ENCODE results near the gene HOXA3. TPM values are rescaled to one million over a fixed set of nuclear protein-coding genes. Genes with fewer than 3 reads are reported as not detected.

Gene HOXA3
- total and polyA plus RNA-seq, 10 donors, result 0.51 to 6.1 (median 1.7) TPM

GRCh38 chr7:27181795-27182275, 29.5 kb upstream of the HOXA3 start:
- H3K27me3 ChIP-seq (replicated peaks in 1 of 7), result peaks cover 32 to 100% (median 99%) of the 10 kb centered on the region in 7 donors
- TF ChIP-seq POLR2A (IDR thresholded peaks at IDR 0.05), result no peak
- no peak for TF ChIP-seq POLR2AphosphoS5 (IDR thresholded peaks at IDR 0.05)
- no peak for TF ChIP-seq CTCF (IDR thresholded peaks at IDR 0.05 in 8 of 11, conservative IDR thresholded peaks at IDR 0.05 in 3 of 11)
- no peaks in the 10 kb centered on the region for H3K36me3 ChIP-seq
- intact Hi-C loops (cut with DNase I; ENCODE audit: low total_unique reads), result loop anchor here (10.0 kb wide), 1 partner anchor 1327 kb away; no protein-coding TSS in a partner anchor
- peaks cover 19 to 54% (median 44%) of the 10 kb centered on the region in 6 donors for H3K4me1 ChIP-seq
- DNase-seq, result peak; percentile 33
- H3K9me3 ChIP-seq, result no peaks in the 10 kb centered on the region
- H3K27ac ChIP-seq, result no peak overlapping the region
- no peak overlapping the region for H3K4me3 ChIP-seq
- WGBS, 5 donors, result 60 to 72% (median 71%) methylated on average over 4 of the region's 4 CpGs

GRCh38 chr7:27180431-27181420, 28.3 kb upstream of the HOXA3 start:
- TF ChIP-seq CTCF (IDR thresholded peaks at IDR 0.05 in 8 of 11, conservative IDR thresholded peaks at IDR 0.05 in 3 of 11) (no peak), POLR2AphosphoS5 (IDR thresholded peaks at IDR 0.05) (no peak), POLR2A (IDR thresholded peaks at IDR 0.05) (no peak)
- H3K27ac ChIP-seq, result no peak overlapping the region
- DNase-seq, result peak; percentile 61
- H3K27me3 ChIP-seq (replicated peaks in 1 of 7), result peaks cover 26 to 100% (median 100%) of the 10 kb centered on the region in 7 donors
- intact Hi-C loops (cut with DNase I; ENCODE audit: low total_unique reads), result loop anchor here (10.0 kb wide), 1 partner anchor 1326 kb away; no protein-coding TSS in a partner anchor
- peaks cover 19 to 48% (median 39%) of the 10 kb centered on the region in 6 donors for H3K4me1 ChIP-seq
- no peak overlapping the region for H3K4me3 ChIP-seq
- no peaks in the 10 kb centered on the region for H3K9me3 ChIP-seq
- WGBS, 5 donors, result 66 to 86% (median 73%) methylated on average over 9 to 12 of the region's 12 CpGs
- H3K36me3 ChIP-seq, result no peaks in the 10 kb centered on the region

DNA sequence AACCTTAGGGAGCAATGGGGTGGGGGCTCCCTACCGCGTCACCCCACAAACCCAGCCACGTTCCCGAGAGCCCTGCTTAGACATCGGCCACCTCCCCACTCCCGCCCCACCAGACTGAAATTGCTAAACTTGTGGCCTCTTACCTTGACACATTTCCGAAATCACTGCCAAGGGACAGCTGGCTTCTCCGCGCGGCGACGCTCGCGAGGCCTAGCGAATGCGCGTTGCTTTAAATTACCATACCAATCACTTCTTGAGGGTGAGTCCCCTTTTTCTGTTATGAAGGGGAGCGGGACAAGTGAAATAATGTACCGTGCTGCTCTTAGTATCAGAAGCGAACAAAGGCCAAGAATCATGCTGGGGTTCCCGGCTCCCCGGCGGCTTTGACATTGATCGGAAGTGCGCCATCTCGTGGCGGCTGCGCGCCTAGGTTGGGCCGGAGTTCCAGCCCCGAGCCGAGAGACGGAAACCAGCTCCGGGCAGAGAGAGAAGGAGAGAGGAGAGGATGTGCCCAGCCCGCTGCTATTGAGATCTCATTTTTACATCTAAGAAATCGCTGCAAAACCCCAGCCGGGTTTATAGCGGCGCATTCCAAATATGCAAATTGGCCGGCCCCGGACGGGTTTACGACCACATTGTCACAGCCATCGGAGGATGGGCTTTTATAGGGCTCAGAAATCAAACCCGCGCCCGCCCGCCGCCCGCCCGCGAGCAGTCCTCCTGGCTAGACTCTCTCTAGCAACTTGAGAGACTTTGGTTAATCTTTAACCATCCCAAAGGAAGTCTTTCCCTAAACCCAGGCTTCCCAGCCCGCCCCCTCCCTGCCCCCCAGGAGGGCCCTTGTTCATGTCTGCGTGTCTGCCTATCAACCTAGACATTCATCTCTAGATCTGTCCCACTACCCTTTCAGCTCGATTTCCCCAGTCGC, 27.4 kb upstream of the HOXA3 start:
- Histone ChIP-seq H3K4me1 (peaks cover 15 to 44% (median 30%) of the 10 kb centered on the region in 6 donors), H3K27ac (no peak overlapping the region), H3K4me3 (peak overlapping the region in 2 of 8 donors; percentile 8 to 48), H3K36me3 (no peaks in the 10 kb centered on the region), H3K27me3 (replicated peaks in 1 of 7) (peaks cover 19 to 100% (median 100%) of the 10 kb centered on the region in 7 donors), H3K9me3 (no peaks in the 10 kb centered on the region)
- intact Hi-C loops (cut with DNase I; ENCODE audit: low total_unique reads), result loop anchor here (10.0 kb wide), 1 partner anchor 1325 kb away; no protein-coding TSS in a partner anchor
- TF ChIP-seq POLR2AphosphoS5 (IDR thresholded peaks at IDR 0.05), result peak; percentile 25 to 70 (median 60)
- no peak for TF ChIP-seq POLR2A (IDR thresholded peaks at IDR 0.05)
- TF ChIP-seq CTCF (IDR thresholded peaks at IDR 0.05 in 8 of 11, conservative IDR thresholded peaks at IDR 0.05 in 3 of 11), result peak; percentile 23 to 91 (median 81)
- peak; percentile 89 for DNase-seq
- WGBS, 5 donors, result 16 to 28% (median 19%) methylated on average over 52 to 56 of the region's 56 CpGs

Data from spleen (tissue), 11 donors.